GM12878 (cell line): ENCODE data around the gene IL18RAP. TPM values are rescaled to one million over a fixed set of nuclear protein-coding genes. Genes with fewer than 3 reads are reported as not detected.

ENCODE experiments used
- ATAC-seq: fragments of 200-7000 bp; cut with Tn5 transposase; 3 replicates; pipeline ENCODE4 v1.9.1; 2020; ENCODE audit warnings: mild to moderate bottlenecking, moderate library complexity
- BruUV-seq: library from RNA; stranded (reverse); fragments of 400-500 nt; replicated peaks from 2 replicates; lab custom pipeline; 2021; lab: Mats Ljungman, UMichigan
- CTCF ChIA-PET: fragments of 300-600 bp; sonication (Branson Sonifier 250); formaldehyde crosslinking; extraction: SDS; loops from one replicate; lab custom pipeline; 2021; ENCODE audit warnings: inconsistent platforms; lab: Yijun Ruan, JAX
- POLR2A ChIA-PET: fragments of 350-600 bp; formaldehyde crosslinking; extraction: SDS; loops from one replicate; lab custom pipeline; 2021; ENCODE audit warnings: inconsistent platforms; lab: Charles Lee
- RAD21 ChIA-PET: fragments of 300-600 bp; sonication (Branson Sonifier 250); formaldehyde crosslinking; loops from one replicate; lab custom pipeline; 2023; ENCODE audit warnings: antibody characterized with exemption; ENCODE audit not compliant: unreplicated experiment; lab: Charles Lee
- SMC1A ChIA-PET: fragments of 300-600 bp; sonication (Branson Sonifier 250); formaldehyde crosslinking; loops from one replicate; lab custom pipeline; 2023; ENCODE audit not compliant: unreplicated experiment, uncharacterized antibody; lab: Charles Lee
- DNase-seq: peaks from one replicate; pipeline ENCODE4 v3.0.0-alpha.2; 2011; ENCODE audit warnings: low read depth, low spot score
- FAIRE-seq: peaks from 3 replicates; lab custom pipeline; 2011; peaks lifted over from hg19 to GRCh38; lab: Jason Lieb, UNC
- H2AFZ ChIP-seq: 2 replicates; pipeline ENCODE4 v1.6.0; 2011; ENCODE audit warnings: low read depth, low read length, control low read depth; ENCODE audit not compliant: control insufficient read depth
- H3K27ac ChIP-seq: 2 replicates; pipeline ENCODE4 v1.5.1; 2011; ENCODE audit warnings: control low read depth; ENCODE audit not compliant: control insufficient read depth, insufficient read depth
- H3K27me3 ChIP-seq, 2 experiments: replicated peaks in 1 of 2; 2 replicates each; pipeline versions ENCODE4 v1.6.0 to v1.6.1; 2011; ENCODE audit warnings: low read length in 1 of 2; ENCODE audit not compliant: control insufficient read depth in 2 of 2, insufficient read depth in 2 of 2
- H3K36me3 ChIP-seq, 2 experiments: 2 replicates each; pipeline ENCODE4 v1.5.1; 2011; ENCODE audit warnings: low read length in 1 of 2; ENCODE audit not compliant: control insufficient read depth in 2 of 2, insufficient read depth in 2 of 2
- H3K4me1 ChIP-seq: 2 replicates; pipeline ENCODE4 v1.6.1; 2011; ENCODE audit warnings: mild to moderate bottlenecking, low read length, moderate library complexity, mixed read lengths; ENCODE audit not compliant: control insufficient read depth, insufficient read depth
- H3K4me2 ChIP-seq: 2 replicates; pipeline ENCODE4 v1.6.0; 2011; ENCODE audit warnings: control low read depth; ENCODE audit not compliant: control insufficient read depth, insufficient read depth
- H3K4me3 ChIP-seq: fragments of 200-600 bp; sonication (generic); 2 replicates; pipeline ENCODE4 v1.5.1; 2016
- H3K79me2 ChIP-seq: 2 replicates; pipeline ENCODE4 v1.6.0; 2011; ENCODE audit warnings: low read length; ENCODE audit not compliant: control insufficient read depth, insufficient read depth
- H3K9ac ChIP-seq: 2 replicates; pipeline ENCODE4 v1.8.0; 2011; ENCODE audit warnings: low read length, control low read depth, mixed read lengths; ENCODE audit not compliant: control insufficient read depth, insufficient read depth
- H3K9me3 ChIP-seq: replicated peaks from 3 replicates; pipeline ENCODE4 v1.5.1; 2011; ENCODE audit warnings: mild to moderate bottlenecking, low read length; ENCODE audit not compliant: control insufficient read depth, insufficient read depth
- H4K20me1 ChIP-seq: 2 replicates; pipeline ENCODE4 v1.6.0; 2011; ENCODE audit not compliant: control insufficient read depth, insufficient read depth
- ASH2L ChIP-seq: fragments of 300-600, 200-600 bp; sonication (generic); IDR thresholded peaks from 2 replicates; pipeline ENCODE4 v1.6.1; 2017; ENCODE audit warnings: low read depth, mild to moderate bottlenecking, borderline replicate concordance
- ATF7 ChIP-seq: fragments of 450-650 bp; IDR thresholded peaks from 2 replicates; pipeline ENCODE4 v1.6.1; 2016; ENCODE audit warnings: low read depth, mild to moderate bottlenecking
- BCL11A ChIP-seq: IDR thresholded peaks from 2 replicates; pipeline ENCODE4 v1.6.1; 2011; ENCODE audit warnings: low read depth, low read length
- EED ChIP-seq: sonication (generic); IDR thresholded peaks from 2 replicates; pipeline ENCODE4 v1.6.1; 2016; ENCODE audit warnings: antibody characterized with exemption, low read depth
- FOXM1 ChIP-seq: IDR thresholded peaks from 2 replicates; pipeline ENCODE4 v1.6.1; 2012; ENCODE audit warnings: low read depth, mild to moderate bottlenecking, inconsistent platforms, low read length, moderate library complexity
- IKZF1 ChIP-seq: fragments of 450-650 bp; conservative IDR thresholded peaks from 2 replicates; pipeline ENCODE4 v1.6.1; 2017; ENCODE audit warnings: antibody characterized with exemption, mild to moderate bottlenecking
- IKZF2 ChIP-seq, 2 experiments: fragments of 450-650 bp; IDR thresholded peaks; 2 replicates each; pipeline ENCODE4 v1.6.1; 2017; ENCODE audit warnings: mild to moderate bottlenecking in 2 of 2, moderate library complexity in 2 of 2
- MTA2 ChIP-seq: fragments of 450-650 bp; IDR thresholded peaks from 2 replicates; pipeline ENCODE4 v1.6.1; 2016; ENCODE audit warnings: low read depth, mild to moderate bottlenecking, moderate library complexity
- NBN ChIP-seq: fragments of 450-650 bp; IDR thresholded peaks from 2 replicates; pipeline ENCODE4 v1.6.1; 2016
- PAX5 ChIP-seq: IDR thresholded peaks from 2 replicates; pipeline ENCODE4 v1.6.1; 2011; ENCODE audit warnings: low read depth, low read length, borderline replicate concordance
- RUNX3 ChIP-seq: IDR thresholded peaks from 2 replicates; pipeline ENCODE4 v1.6.1; 2012; ENCODE audit warnings: low read length, inconsistent platforms
- WRNIP1 ChIP-seq: IDR thresholded peaks from 2 replicates; pipeline ENCODE4 v1.6.1; 2011; ENCODE audit warnings: low read depth, low read length, improper control_type of control experiment, borderline replicate concordance
- WGBS: methylation state at CpG from one replicate; pipeline ENCODE4 v1.1.6; 2016; ENCODE audit warnings: low lambda C conversion rate; ENCODE audit not compliant: insufficient replicate concordance, insufficient coverage; ENCODE audit errors: missing lambda C conversion rate; 5-methylcytosine and 5-hydroxymethylcytosine counted together
- in situ Hi-C: fragments of 300-500 bp; cut with MboI; formaldehyde crosslinking; loops from 9 replicates; pipeline ENCODE4 v1.14.3; 2018; ENCODE audit warnings: mixed read lengths
- intact Hi-C: fragments of 100-400 bp; cut with micrococcal nuclease; formaldehyde crosslinking; loops from one replicate; pipeline ENCODE4 v1.14.2; 2022; ENCODE audit not compliant: unreplicated experiment
- polyA plus RNA-seq, 11 experiments: library from polyadenylated mRNA; depleted of rRNA in 4 of 11; unstranded in 6 of 11; stranded (reverse) in 5 of 11; fragments of >200 nt; fragmentation: Nextera tagmentation in 4 of 11; fragmentation: Illumina TruSeq in 1 of 11; extraction: Ambion mirVana in 4 of 11; extraction: Trizol in 1 of 11; gene quantifications; 1 replicate in 1 of 11; 2 replicates in 10 of 11; pipeline versions ENCODE4 v1.2.1 to v1.2.3, GENCODE V29; 2011 to 2016; ENCODE audit warnings: inconsistent platforms in 2 of 11, missing spikeins in 2 of 11, low read depth in 1 of 11
- total RNA-seq, 4 experiments: library from RNA; depleted of rRNA in 3 of 4; stranded (reverse); fragments of >200 nt in 3 of 4; fragmentation: Illumina TruSeq in 1 of 4; extraction: Trizol in 1 of 4; gene quantifications; 2 replicates each; pipeline versions ENCODE4 v1.2.1 to v1.2.3, GENCODE V29; 2013 to 2021
- TF ChIP-seq, protein P1 (sequence below), 3 experiments: IDR thresholded peaks in 2 of 3; conservative IDR thresholded peaks in 1 of 3; 2 replicates each; pipeline ENCODE4 v1.5.1; 2011; ENCODE audit warnings: low read depth in 3 of 3, low read length in 3 of 3, mild to moderate bottlenecking in 3 of 3, control low read depth in 2 of 3, moderate library complexity in 2 of 3, inconsistent platforms in 1 of 3, mixed read lengths in 1 of 3; ENCODE audit not compliant: control insufficient read depth in 2 of 3, insufficient read depth in 1 of 3; ENCODE audit errors: extremely low read depth in 1 of 3
- TF ChIP-seq, protein P2 (sequence below): fragments of 450-650 bp; IDR thresholded peaks from 2 replicates; pipeline ENCODE4 v1.6.1; 2016; ENCODE audit warnings: mild to moderate bottlenecking
- TF ChIP-seq, protein P3 (sequence below): fragments of 450-650 bp; IDR thresholded peaks from 2 replicates; pipeline ENCODE4 v1.6.1; 2018; ENCODE audit warnings: borderline replicate concordance, mild to moderate bottlenecking; ENCODE audit not compliant: partially characterized antibody
- TF ChIP-seq, protein P4 (sequence below): IDR thresholded peaks from 2 replicates; pipeline ENCODE4 v1.6.1; 2012; ENCODE audit warnings: low read length, inconsistent platforms

The IL18RAP gene
- total and polyA plus RNA-seq, 10 of the 15 experiments (the other 5 are each of a cell fraction or from before 2014, with no cell fraction given) = 0.37 to 1.6 (median 0.75) TPM; not detected in 1

DNA sequence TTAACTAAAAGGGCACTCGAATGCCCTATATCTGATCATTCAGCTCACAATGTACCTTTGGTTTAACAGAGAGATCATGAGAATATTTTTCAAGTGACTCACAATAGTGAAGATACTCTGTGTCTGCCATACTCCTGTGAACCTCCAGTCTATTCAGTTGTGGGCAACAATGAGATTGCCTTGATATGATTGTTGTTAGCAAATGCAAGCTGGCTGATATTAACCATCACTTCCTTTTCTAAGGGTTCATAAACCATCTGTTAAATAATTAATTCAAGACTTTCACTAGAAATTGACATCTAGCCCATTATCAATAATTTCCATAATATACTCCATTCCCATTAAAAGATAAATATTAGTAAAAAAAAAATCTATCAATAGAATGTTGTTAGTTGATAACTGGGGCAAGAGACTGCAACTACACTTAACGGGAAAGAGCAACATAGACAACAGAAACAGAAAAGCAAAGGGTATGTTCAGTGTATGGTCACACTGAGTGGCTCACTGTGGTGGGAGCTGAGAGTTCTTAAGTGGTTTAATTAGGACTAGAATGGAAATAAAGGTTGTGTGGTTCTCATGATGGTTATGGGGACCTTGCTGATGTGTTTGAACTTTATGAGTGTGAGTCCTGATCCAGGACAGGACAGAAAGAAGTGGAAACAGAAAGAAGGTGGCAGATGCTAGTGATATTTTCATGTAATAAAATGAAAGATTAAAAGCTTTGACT is 11.9 kb downstream of the IL18RAP start:
- Histone ChIP-seq H3K9me3 (no peaks in the 10 kb centered on the region; the same call in 1 of the 3 replicates), H3K4me3 (no peak overlapping the region), H4K20me1 (no peaks in the 10 kb centered on the region), H3K9ac (no peak overlapping the region), H3K27me3 (no peaks in the 10 kb centered on the region), H3K4me2 (no peak overlapping the region), H3K79me2 (no peaks in the 10 kb centered on the region), H3K36me3 (no peaks in the 10 kb centered on the region), H3K27ac (peak overlapping the region; percentile 40), H2AFZ (no peak overlapping the region), H3K4me1 (peaks cover 21% of the 10 kb centered on the region)
- ATAC-seq (peak; percentile 89), DNase-seq (peak; percentile 75), FAIRE-seq (peak; percentile 35)
- ChIA-PET RAD21 (interaction anchor here (1.2 to 2.3 kb wide), 9 partner anchors 19 to 551 kb away, joined by 3 to 8 read pairs (median 4); partner anchors contain the start of gene IL18R1), SMC1A (interaction anchor here (0.6 to 5.0 kb wide), 14 partner anchors 8 to 1720 kb away, joined by 3 to 24 read pairs (median 4); no protein-coding TSS in a partner anchor), CTCF (interaction anchor here (0.9 to 5.8 kb wide), 10 partner anchors 10 to 429 kb away, joined by 3 to 34 read pairs (median 4); no protein-coding TSS in a partner anchor), POLR2A (interaction anchor here (0.5 to 1.2 kb wide), 3 partner anchors 10 to 422 kb away, joined by 3 to 4 read pairs (median 4); no protein-coding TSS in a partner anchor)
- 32% methylated on average over 2 of the region's 2 CpGs for WGBS
- intact Hi-C loops (loop anchor here (2.0 to 5.0 kb wide), 2 partner anchors 16 to 353 kb away; no protein-coding TSS in a partner anchor), in situ Hi-C loops (no loop called here)
- no TSS peak for BruUV-seq
- TF ChIP-seq ATF7 (0 out of 2 replicates have a peak, but pooled peaks have one; percentile 16), EED (no peak), MTA2 (peak; percentile 93), WRNIP1 (no peak), BCL11A (peak; percentile 89), IKZF1 (0 out of 2 replicates have a peak, but pooled peaks have one; percentile 35), IKZF2 (IDR thresholded peaks at IDR 0.05) (peak; percentile 58 to 61; a peak in 3 of 4 replicates), NBN (no peak), RUNX3 (peak; percentile 80), PAX5 (peak; percentile 81), ASH2L (no peak), FOXM1 (peak; percentile 28; the same call in 1 of the 2 replicates)
- TF ChIP-seq, protein P1, sequence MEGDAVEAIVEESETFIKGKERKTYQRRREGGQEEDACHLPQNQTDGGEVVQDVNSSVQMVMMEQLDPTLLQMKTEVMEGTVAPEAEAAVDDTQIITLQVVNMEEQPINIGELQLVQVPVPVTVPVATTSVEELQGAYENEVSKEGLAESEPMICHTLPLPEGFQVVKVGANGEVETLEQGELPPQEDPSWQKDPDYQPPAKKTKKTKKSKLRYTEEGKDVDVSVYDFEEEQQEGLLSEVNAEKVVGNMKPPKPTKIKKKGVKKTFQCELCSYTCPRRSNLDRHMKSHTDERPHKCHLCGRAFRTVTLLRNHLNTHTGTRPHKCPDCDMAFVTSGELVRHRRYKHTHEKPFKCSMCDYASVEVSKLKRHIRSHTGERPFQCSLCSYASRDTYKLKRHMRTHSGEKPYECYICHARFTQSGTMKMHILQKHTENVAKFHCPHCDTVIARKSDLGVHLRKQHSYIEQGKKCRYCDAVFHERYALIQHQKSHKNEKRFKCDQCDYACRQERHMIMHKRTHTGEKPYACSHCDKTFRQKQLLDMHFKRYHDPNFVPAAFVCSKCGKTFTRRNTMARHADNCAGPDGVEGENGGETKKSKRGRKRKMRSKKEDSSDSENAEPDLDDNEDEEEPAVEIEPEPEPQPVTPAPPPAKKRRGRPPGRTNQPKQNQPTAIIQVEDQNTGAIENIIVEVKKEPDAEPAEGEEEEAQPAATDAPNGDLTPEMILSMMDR (IDR thresholded peaks at IDR 0.05 in 2 of 3, conservative IDR thresholded peaks at IDR 0.05 in 1 of 3; ENCODE audit: control insufficient read depth in 2 of 3, extremely low read depth in 1 of 3, insufficient read depth in 1 of 3, low read depth in 3 of 3, low read length in 3 of 3) = no peak
- TF ChIP-seq, protein P2, sequence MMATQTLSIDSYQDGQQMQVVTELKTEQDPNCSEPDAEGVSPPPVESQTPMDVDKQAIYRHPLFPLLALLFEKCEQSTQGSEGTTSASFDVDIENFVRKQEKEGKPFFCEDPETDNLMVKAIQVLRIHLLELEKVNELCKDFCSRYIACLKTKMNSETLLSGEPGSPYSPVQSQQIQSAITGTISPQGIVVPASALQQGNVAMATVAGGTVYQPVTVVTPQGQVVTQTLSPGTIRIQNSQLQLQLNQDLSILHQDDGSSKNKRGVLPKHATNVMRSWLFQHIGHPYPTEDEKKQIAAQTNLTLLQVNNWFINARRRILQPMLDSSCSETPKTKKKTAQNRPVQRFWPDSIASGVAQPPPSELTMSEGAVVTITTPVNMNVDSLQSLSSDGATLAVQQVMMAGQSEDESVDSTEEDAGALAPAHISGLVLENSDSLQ = no peak
- TF ChIP-seq, protein P3, sequence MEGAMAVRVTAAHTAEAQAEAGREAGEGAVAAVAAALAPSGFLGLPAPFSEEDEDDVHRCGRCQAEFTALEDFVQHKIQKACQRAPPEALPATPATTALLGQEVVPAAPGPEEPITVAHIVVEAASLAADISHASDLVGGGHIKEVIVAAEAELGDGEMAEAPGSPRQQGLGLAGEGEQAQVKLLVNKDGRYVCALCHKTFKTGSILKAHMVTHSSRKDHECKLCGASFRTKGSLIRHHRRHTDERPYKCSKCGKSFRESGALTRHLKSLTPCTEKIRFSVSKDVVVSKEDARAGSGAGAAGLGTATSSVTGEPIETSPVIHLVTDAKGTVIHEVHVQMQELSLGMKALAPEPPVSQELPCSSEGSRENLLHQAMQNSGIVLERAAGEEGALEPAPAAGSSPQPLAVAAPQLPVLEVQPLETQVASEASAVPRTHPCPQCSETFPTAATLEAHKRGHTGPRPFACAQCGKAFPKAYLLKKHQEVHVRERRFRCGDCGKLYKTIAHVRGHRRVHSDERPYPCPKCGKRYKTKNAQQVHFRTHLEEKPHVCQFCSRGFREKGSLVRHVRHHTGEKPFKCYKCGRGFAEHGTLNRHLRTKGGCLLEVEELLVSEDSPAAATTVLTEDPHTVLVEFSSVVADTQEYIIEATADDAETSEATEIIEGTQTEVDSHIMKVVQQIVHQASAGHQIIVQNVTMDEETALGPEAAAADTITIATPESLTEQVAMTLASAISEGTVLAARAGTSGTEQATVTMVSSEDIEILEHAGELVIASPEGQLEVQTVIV = no peak
- TF ChIP-seq, protein P4, sequence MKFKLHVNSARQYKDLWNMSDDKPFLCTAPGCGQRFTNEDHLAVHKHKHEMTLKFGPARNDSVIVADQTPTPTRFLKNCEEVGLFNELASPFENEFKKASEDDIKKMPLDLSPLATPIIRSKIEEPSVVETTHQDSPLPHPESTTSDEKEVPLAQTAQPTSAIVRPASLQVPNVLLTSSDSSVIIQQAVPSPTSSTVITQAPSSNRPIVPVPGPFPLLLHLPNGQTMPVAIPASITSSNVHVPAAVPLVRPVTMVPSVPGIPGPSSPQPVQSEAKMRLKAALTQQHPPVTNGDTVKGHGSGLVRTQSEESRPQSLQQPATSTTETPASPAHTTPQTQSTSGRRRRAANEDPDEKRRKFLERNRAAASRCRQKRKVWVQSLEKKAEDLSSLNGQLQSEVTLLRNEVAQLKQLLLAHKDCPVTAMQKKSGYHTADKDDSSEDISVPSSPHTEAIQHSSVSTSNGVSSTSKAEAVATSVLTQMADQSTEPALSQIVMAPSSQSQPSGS = peak; percentile 55; the same call in 1 of the 2 replicates
